A549 (cell line): Measurements from ENCODE around the gene MT3. TPM values are rescaled to one million over a fixed set of nuclear protein-coding genes. Genes with fewer than 3 reads are reported as not detected.

Experiments used
- ATAC-seq, 2 experiments: fragments of 200-7000 bp in 1 of 2; fragments of >200 bp in 1 of 2; cut with Nextera tagmentation in 1 of 2; cut with Tn5 transposase in 1 of 2; 3 replicates each; pipeline versions ENCODE4 v1.8.0 to v1.9.1; 2018 to 2020; ENCODE audit warnings: mild to moderate bottlenecking in 1 of 2, moderate library complexity in 1 of 2
- CTCF ChIA-PET: fragments of 300-600 bp; sonication (Branson Sonifier 250); formaldehyde crosslinking; extraction: SDS; loops from one replicate; lab custom pipeline; 2021; ENCODE audit warnings: antibody characterized with exemption, inconsistent platforms; lab: Yijun Ruan, JAX
- POLR2A ChIA-PET: fragments of 350-600 bp; formaldehyde crosslinking; extraction: SDS; loops from one replicate; lab custom pipeline; 2021; ENCODE audit warnings: antibody characterized with exemption, inconsistent platforms; lab: Yijun Ruan, JAX
- DNase-seq, 2 experiments: peaks; one replicate each; pipeline versions ENCODE4 v3.0.0 to v3.0.0-alpha.2; 2011 to 2016; ENCODE audit warnings: low read depth in 1 of 2, low spot score in 1 of 2
- FAIRE-seq: peaks from 2 replicates; lab custom pipeline; 2011; peaks lifted over from hg19 to GRCh38; lab: Jason Lieb, UNC
- H3K27ac ChIP-seq, 2 experiments: fragments of >200 bp; sonication (Bioruptor Twin); formaldehyde crosslinking; 3 replicates each; pipeline ENCODE4 v1.5.1; 2016 to 2017
- H3K4me1 ChIP-seq: fragments of >200 bp; sonication (Bioruptor Twin); formaldehyde crosslinking; 3 replicates; pipeline ENCODE4 v1.6.1; 2016
- H3K4me2 ChIP-seq: fragments of >200 bp; sonication (Bioruptor Twin); formaldehyde crosslinking; 3 replicates; pipeline ENCODE4 v1.6.1; 2016
- H3K4me3 ChIP-seq: fragments of >200 bp; sonication (Bioruptor Twin); formaldehyde crosslinking; 3 replicates; pipeline ENCODE4 v1.5.1; 2016
- H3K9me3 ChIP-seq: fragments of >200 bp; sonication (Bioruptor Twin); formaldehyde crosslinking; 3 replicates; pipeline ENCODE4 v1.6.1; 2016
- BHLHE40 ChIP-seq: IDR thresholded peaks from 2 replicates; pipeline ENCODE4 v1.6.1; 2012; ENCODE audit warnings: low read depth, low read length, inconsistent platforms
- CBX2 ChIP-seq: fragments of 200-600 bp; sonication (generic); IDR thresholded peaks from 2 replicates; pipeline ENCODE4 v1.6.1; 2016; ENCODE audit warnings: low read depth, mild to moderate bottlenecking, borderline replicate concordance
- CEBPB ChIP-seq, 2 experiments: fragments of >200 bp in 1 of 2; sonication (Bioruptor Twin) in 1 of 2; formaldehyde crosslinking in 1 of 2; IDR thresholded peaks; 2 replicates each; pipeline ENCODE4 v1.6.1; 2012 to 2016
- EP300 ChIP-seq, 2 experiments: fragments of >200 bp; sonication (Bioruptor Twin); formaldehyde crosslinking; IDR thresholded peaks; 2 replicates in 1 of 2; 3 replicates in 1 of 2; pipeline ENCODE4 v1.6.1; 2016 to 2017
- ESRRA ChIP-seq: fragments of 150-350 bp; IDR thresholded peaks from 2 replicates; pipeline ENCODE4 v1.6.1; 2014; ENCODE audit warnings: mild to moderate bottlenecking, low read length, borderline replicate concordance
- FOXS1 ChIP-seq: fragments of 250-450 bp; sonication (Bioruptor Pico); IDR thresholded peaks from 2 replicates; pipeline ENCODE4 v1.5.0; 2020; ENCODE audit warnings: mild to moderate bottlenecking, moderate library complexity
- GATA3 ChIP-seq: IDR thresholded peaks from 2 replicates; pipeline ENCODE4 v1.6.1; 2012; ENCODE audit warnings: borderline replicate concordance
- HOXA7 ChIP-seq: fragments of 250-450 bp; sonication (Bioruptor Pico); IDR thresholded peaks from 2 replicates; pipeline ENCODE4 v1.5.0; 2020; ENCODE audit warnings: mild to moderate bottlenecking, moderate library complexity
- HOXB13 ChIP-seq: fragments of 250-450 bp; sonication (Bioruptor Pico); IDR thresholded peaks from 2 replicates; pipeline ENCODE4 v1.5.0; 2020; ENCODE audit warnings: low read depth, mild to moderate bottlenecking, moderate library complexity
- JUNB ChIP-seq: fragments of >200 bp; sonication (Bioruptor Twin); formaldehyde crosslinking; IDR thresholded peaks from 2 replicates; pipeline ENCODE4 v1.6.1; 2016
- KDM1A ChIP-seq: fragments of 200-600 bp; sonication (generic); IDR thresholded peaks from 2 replicates; pipeline ENCODE4 v1.6.1; 2016; ENCODE audit warnings: low read depth, mild to moderate bottlenecking
- KDM5A ChIP-seq: fragments of 200-600 bp; sonication (generic); IDR thresholded peaks from 2 replicates; pipeline ENCODE4 v1.6.1; 2016; ENCODE audit warnings: antibody characterized with exemption, mild to moderate bottlenecking
- NFE2L2 ChIP-seq: fragments of 150-350 bp; conservative IDR thresholded peaks from 2 replicates; pipeline ENCODE4 v1.6.1; 2014; ENCODE audit warnings: low read length
- NPAS2 ChIP-seq: fragments of 250-450 bp; sonication (Bioruptor Pico); IDR thresholded peaks from 2 replicates; pipeline ENCODE4 v1.8.0; 2022; ENCODE audit warnings: mild to moderate bottlenecking, moderate library complexity, borderline replicate concordance
- PHF8 ChIP-seq: fragments of 200-600 bp; sonication (generic); IDR thresholded peaks from 2 replicates; pipeline ENCODE4 v1.6.1; 2016; ENCODE audit warnings: low read depth, mild to moderate bottlenecking, antibody characterized with exemption, moderate library complexity, borderline replicate concordance
- POLR2A ChIP-seq: IDR thresholded peaks from 2 replicates; pipeline ENCODE4 v1.6.1; 2012; ENCODE audit warnings: mild to moderate bottlenecking, low read length
- POLR2AphosphoS2 ChIP-seq: conservative IDR thresholded peaks from 2 replicates; pipeline ENCODE4 v1.6.1; 2012; ENCODE audit warnings: low read length, improper control_type of control experiment, inconsistent platforms
- RARB ChIP-seq: fragments of 250-450 bp; sonication (Bioruptor Pico); IDR thresholded peaks from 2 replicates; pipeline ENCODE4 v1.8.0; 2021; ENCODE audit warnings: mild to moderate bottlenecking, moderate library complexity
- RCOR1 ChIP-seq: fragments of 150-350 bp; IDR thresholded peaks from 2 replicates; pipeline ENCODE4 v1.6.1; 2014; ENCODE audit warnings: antibody characterized with exemption, low read length, low read depth
- RFX5 ChIP-seq: fragments of 450-650 bp; IDR thresholded peaks from 2 replicates; pipeline ENCODE4 v1.7.1; 2014; ENCODE audit warnings: antibody characterized with exemption, mild to moderate bottlenecking, moderate library complexity
- SREBF2 ChIP-seq: fragments of 450-650 bp; IDR thresholded peaks from 2 replicates; pipeline ENCODE4 v1.6.1; 2014; ENCODE audit warnings: mild to moderate bottlenecking, moderate library complexity
- TFCP2L1 ChIP-seq: fragments of 250-450 bp; sonication (Bioruptor Pico); IDR thresholded peaks from 2 replicates; pipeline ENCODE4 v1.5.0; 2021; ENCODE audit warnings: mild to moderate bottlenecking
- TP53 ChIP-seq: fragments of 250-450 bp; sonication (Bioruptor Pico); IDR thresholded peaks from 2 replicates; pipeline ENCODE4 v1.5.0; 2021; ENCODE audit warnings: mild to moderate bottlenecking, moderate library complexity
- ZC3H11A ChIP-seq: fragments of 450-650 bp; IDR thresholded peaks from 2 replicates; pipeline ENCODE4 v1.6.1; 2014; ENCODE audit warnings: antibody characterized with exemption, mild to moderate bottlenecking
- ZSCAN20 ChIP-seq: fragments of 250-450 bp; sonication (Bioruptor Pico); IDR thresholded peaks from 2 replicates; pipeline ENCODE4 v1.8.0; 2022; ENCODE audit warnings: mild to moderate bottlenecking, moderate library complexity
- WGBS: methylation state at CpG from one replicate; pipeline ENCODE4 v1.1.6; 2017; ENCODE audit errors: missing lambda C conversion rate; 5-methylcytosine and 5-hydroxymethylcytosine counted together
- polyA plus RNA-seq, 4 experiments: library from polyadenylated mRNA; depleted of rRNA in 3 of 4; stranded (reverse); fragments of >200 nt; fragmentation: RNase III in 1 of 4; extraction: RNeasy Plus Mini Kit Qiagen cat#74134 plus additional on column Dnase treatment in 1 of 4; gene quantifications; 2 replicates in 3 of 4; 3 replicates in 1 of 4; pipeline ENCODE4 v1.2.3, GENCODE V29; 2011 to 2017
- TF ChIP-seq, protein P1 (sequence below): fragments of >200 bp; sonication (Bioruptor Twin); formaldehyde crosslinking; IDR thresholded peaks from 2 replicates; pipeline ENCODE4 v1.6.1; 2016
- TF ChIP-seq, protein P2 (sequence below): fragments of 450-650 bp; IDR thresholded peaks from 2 replicates; pipeline ENCODE4 v1.6.1; 2014; ENCODE audit warnings: antibody characterized with exemption
- TF ChIP-seq, protein P3 (sequence below): fragments of 250-450 bp; sonication (Bioruptor Pico); IDR thresholded peaks from 2 replicates; pipeline ENCODE4 v1.5.0; 2020; ENCODE audit warnings: low read depth, mild to moderate bottlenecking, moderate library complexity
- TF ChIP-seq, protein P4 (sequence below): fragments of >200 bp; sonication (Bioruptor Twin); formaldehyde crosslinking; IDR thresholded peaks from 3 replicates; pipeline ENCODE4 v1.5.1; 2016
- TF ChIP-seq, protein P5 (sequence below): fragments of >200 bp; sonication (Bioruptor Twin); formaldehyde crosslinking; IDR thresholded peaks from 3 replicates; pipeline ENCODE4 v1.6.1; 2016
- TF ChIP-seq, protein P6 (sequence below): IDR thresholded peaks from 2 replicates; pipeline ENCODE4 v1.6.1; 2012; ENCODE audit warnings: low read depth, borderline replicate concordance

Gene MT3
- polyA plus RNA-seq, 2 of the 4 experiments (the other 2 are of a cell fraction): 0.16 to 0.21 TPM

DNA sequence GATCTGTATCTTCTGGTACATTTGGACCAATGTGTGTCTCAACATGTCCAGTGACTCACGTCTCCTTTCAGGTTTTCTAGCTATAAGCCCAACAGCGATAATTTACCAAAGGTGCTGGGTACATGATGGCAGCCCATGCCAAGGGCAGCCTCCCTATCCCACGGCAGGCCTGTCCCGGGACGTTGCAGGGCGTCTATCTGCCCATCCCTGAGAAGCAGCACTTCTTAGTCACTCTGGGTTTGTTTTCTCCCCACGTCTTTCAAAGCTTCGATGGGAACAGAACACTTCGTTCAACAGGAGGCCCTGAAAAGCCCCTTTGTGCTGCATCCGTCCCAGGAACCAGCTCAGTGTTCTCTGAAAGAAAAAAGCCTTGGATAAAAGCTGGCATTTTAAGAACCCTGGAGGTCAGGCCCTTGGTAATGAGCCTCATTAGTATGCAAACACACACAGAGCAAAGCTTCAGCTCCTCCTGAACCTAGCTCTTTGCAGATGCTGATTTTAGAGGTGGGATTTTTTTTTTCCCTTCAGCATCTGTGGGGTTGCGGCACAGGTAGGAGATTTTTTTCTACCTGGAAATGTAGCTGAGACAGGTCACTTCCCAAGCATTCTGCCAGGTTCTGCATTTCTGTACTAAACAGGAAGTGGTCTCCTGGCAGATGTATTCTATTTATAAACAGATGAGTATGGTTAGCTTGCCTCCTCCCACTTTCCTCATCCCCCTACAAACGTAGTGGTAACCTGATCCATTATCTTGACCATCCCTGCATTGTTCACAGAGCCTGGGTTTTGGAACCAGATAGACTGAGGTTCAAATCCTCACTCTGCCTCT, 42.0 kb upstream of the MT3 start:
- Histone ChIP-seq H3K9me3 (no peaks in the 10 kb centered on the region), H3K4me3 (no peak overlapping the region), H3K4me2 (no peak overlapping the region), H3K27ac (no peak overlapping the region)
- ChIA-PET POLR2A (no interaction called here), CTCF (interaction anchor here (0.8 to 1.8 kb wide), 4 partner anchors 17 to 53 kb away, joined by 3 to 6 read pairs (median 3); no protein-coding TSS in a partner anchor)
- ATAC-seq (peak in 1 of 2 experiments; percentile 36; a peak in 1 of 6 replicates), FAIRE-seq (no peak), DNase-seq (no peak)
- no peak for TF ChIP-seq CEBPB (IDR thresholded peaks at IDR 0.05)
- TF ChIP-seq TFCP2L1: no peak
- TF ChIP-seq, protein P1, sequence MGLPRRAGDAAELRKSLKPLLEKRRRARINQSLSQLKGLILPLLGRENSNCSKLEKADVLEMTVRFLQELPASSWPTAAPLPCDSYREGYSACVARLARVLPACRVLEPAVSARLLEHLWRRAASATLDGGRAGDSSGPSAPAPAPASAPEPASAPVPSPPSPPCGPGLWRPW: no peak
- no peak for TF ChIP-seq SREBF2
- no peak for TF ChIP-seq JUNB
- TF ChIP-seq, protein P2, sequence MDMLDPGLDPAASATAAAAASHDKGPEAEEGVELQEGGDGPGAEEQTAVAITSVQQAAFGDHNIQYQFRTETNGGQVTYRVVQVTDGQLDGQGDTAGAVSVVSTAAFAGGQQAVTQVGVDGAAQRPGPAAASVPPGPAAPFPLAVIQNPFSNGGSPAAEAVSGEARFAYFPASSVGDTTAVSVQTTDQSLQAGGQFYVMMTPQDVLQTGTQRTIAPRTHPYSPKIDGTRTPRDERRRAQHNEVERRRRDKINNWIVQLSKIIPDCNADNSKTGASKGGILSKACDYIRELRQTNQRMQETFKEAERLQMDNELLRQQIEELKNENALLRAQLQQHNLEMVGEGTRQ: no peak
- TF ChIP-seq KDM1A: no peak
- TF ChIP-seq, protein P3, sequence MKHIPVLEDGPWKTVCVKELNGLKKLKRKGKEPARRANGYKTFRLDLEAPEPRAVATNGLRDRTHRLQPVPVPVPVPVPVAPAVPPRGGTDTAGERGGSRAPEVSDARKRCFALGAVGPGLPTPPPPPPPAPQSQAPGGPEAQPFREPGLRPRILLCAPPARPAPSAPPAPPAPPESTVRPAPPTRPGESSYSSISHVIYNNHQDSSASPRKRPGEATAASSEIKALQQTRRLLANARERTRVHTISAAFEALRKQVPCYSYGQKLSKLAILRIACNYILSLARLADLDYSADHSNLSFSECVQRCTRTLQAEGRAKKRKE (CRISPR knock-in tag): no peak
- no peak for TF ChIP-seq HOXB13
- no peak for TF ChIP-seq RCOR1
- TF ChIP-seq, protein P4, sequence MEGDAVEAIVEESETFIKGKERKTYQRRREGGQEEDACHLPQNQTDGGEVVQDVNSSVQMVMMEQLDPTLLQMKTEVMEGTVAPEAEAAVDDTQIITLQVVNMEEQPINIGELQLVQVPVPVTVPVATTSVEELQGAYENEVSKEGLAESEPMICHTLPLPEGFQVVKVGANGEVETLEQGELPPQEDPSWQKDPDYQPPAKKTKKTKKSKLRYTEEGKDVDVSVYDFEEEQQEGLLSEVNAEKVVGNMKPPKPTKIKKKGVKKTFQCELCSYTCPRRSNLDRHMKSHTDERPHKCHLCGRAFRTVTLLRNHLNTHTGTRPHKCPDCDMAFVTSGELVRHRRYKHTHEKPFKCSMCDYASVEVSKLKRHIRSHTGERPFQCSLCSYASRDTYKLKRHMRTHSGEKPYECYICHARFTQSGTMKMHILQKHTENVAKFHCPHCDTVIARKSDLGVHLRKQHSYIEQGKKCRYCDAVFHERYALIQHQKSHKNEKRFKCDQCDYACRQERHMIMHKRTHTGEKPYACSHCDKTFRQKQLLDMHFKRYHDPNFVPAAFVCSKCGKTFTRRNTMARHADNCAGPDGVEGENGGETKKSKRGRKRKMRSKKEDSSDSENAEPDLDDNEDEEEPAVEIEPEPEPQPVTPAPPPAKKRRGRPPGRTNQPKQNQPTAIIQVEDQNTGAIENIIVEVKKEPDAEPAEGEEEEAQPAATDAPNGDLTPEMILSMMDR: no peak
- TF ChIP-seq KDM5A: no peak
- no peak for TF ChIP-seq BHLHE40
- TF ChIP-seq EP300 (IDR thresholded peaks at IDR 0.05): no peak
- TF ChIP-seq, all 56 proteins: peak for 0
- 44% methylated on average over 12 of the region's 12 CpGs for WGBS
- no peaks in the 10 kb centered on the region for H3K4me1 ChIP-seq

DNA sequence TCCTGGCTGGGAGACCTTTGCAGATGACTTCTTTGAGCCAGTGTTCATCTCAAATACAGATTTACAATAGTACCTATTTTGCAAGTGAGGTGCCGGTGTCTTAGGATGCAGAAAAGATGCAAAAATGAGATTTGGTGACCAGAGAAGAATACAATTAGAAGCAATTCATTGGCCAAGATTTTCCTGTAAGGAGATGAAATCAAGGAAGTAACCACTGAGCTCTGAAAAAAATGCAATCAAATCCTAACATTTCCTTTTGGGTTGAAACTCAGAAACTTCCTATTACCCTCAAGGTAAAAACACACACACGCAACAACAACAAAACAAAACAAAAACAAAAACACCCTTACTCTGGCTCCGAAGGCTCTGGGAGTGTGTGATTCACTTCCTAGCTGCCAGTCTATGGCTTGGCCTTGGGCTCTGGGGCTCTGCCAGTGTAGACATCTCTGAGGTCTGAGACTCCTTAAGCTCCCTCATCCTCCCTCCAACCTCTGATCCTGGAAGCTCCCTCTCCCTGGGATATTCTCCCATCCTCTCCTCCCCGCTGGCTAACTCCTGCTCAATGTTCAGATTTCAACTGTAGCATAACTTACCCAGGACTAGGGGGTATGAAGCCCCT, 41.3 kb upstream of the MT3 start:
- no peak for DNase-seq
- no peak overlapping the region for H3K27ac ChIP-seq
- no peak for FAIRE-seq

DNA sequence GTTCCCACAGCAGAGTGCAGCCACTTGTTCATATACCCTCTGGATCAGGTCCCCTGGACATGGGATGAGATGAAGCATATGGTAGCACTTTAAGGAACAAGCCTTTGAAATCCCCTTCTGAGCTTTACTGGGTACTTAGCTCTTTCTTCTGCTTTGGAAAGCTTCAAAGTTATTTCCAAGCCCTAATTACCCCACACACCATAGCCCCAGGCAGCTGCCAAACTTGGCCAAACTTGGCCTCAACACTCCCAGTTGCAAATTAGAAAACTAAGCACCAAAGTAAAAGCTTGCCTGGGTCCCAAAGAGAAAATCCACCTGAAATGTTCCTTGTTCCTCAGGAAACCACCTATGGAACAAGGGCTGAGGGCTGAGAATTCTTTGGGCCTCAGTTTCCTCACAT, 40.2 kb upstream of the MT3 start:
- Histone ChIP-seq H3K27ac (no peak overlapping the region), H3K4me2 (no peak overlapping the region), H3K4me1 (no peaks in the 10 kb centered on the region), H3K4me3 (no peak overlapping the region), H3K9me3 (no peaks in the 10 kb centered on the region)
- DNase-seq: no peak
- ChIA-PET CTCF (interaction anchor here (0.7 to 2.3 kb wide), 4 partner anchors 12 to 28 kb away, joined by 3 to 7 read pairs (median 4); no protein-coding TSS in a partner anchor), POLR2A (no interaction called here)
- no peak for FAIRE-seq
- no peak for ATAC-seq
- TF ChIP-seq TP53 (CRISPR knock-in tag) (no peak), NPAS2 (CRISPR knock-in tag) (no peak), SREBF2 (no peak), ESRRA (no peak), HOXB13 (no peak), POLR2A (no peak), RARB (no peak), POLR2AphosphoS2 (no peak), ZC3H11A (no peak), TFCP2L1 (no peak), GATA3 (no peak), ZSCAN20 (CRISPR knock-in tag) (no peak), RFX5 (no peak), PHF8 (no peak)
- TF ChIP-seq, protein P5, sequence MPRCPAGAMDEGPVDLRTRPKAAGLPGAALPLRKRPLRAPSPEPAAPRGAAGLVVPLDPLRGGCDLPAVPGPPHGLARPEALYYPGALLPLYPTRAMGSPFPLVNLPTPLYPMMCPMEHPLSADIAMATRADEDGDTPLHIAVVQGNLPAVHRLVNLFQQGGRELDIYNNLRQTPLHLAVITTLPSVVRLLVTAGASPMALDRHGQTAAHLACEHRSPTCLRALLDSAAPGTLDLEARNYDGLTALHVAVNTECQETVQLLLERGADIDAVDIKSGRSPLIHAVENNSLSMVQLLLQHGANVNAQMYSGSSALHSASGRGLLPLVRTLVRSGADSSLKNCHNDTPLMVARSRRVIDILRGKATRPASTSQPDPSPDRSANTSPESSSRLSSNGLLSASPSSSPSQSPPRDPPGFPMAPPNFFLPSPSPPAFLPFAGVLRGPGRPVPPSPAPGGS: no peak

More for the DNA sequence above, 41.3 kb upstream of the MT3 start:
- TF ChIP-seq HOXA7 (CRISPR knock-in tag): no peak
- no peak for TF ChIP-seq NFE2L2
- TF ChIP-seq, protein P6, sequence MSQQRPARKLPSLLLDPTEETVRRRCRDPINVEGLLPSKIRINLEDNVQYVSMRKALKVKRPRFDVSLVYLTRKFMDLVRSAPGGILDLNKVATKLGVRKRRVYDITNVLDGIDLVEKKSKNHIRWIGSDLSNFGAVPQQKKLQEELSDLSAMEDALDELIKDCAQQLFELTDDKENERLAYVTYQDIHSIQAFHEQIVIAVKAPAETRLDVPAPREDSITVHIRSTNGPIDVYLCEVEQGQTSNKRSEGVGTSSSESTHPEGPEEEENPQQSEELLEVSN: no peak
- TF ChIP-seq CBX2: no peak
- TF ChIP-seq FOXS1 (CRISPR knock-in tag): no peak
- TF ChIP-seq, all 56 proteins: peak for 0
- H3K4me3 ChIP-seq: no peak overlapping the region
- ATAC-seq: no peak
- no peak overlapping the region for H3K4me2 ChIP-seq
- ChIA-PET CTCF (interaction anchor here (0.9 to 1.8 kb wide), 2 partner anchors 34 to 45 kb away, joined by 3 to 6 read pairs; no protein-coding TSS in a partner anchor), POLR2A (no interaction called here)
- H3K4me1 ChIP-seq: no peaks in the 10 kb centered on the region
- H3K9me3 ChIP-seq: no peaks in the 10 kb centered on the region
- WGBS: 79% methylated on average over 4 of the region's 4 CpGs
